MM.1S (cell line): ENCODE measurements around the gene SCUBE2.

ENCODE experiments used
- DNase-seq: peaks from one replicate; pipeline ENCODE4 v3.0.0-alpha.2; 2015
- H2AFZ ChIP-seq: fragments of 300-600 bp; sonication (generic); 2 replicates; pipeline ENCODE4 v1.6.0; 2016; ENCODE audit warnings: antibody characterized with exemption, low read length
- H3F3A ChIP-seq: fragments of 300-600 bp; sonication (generic); 2 replicates; pipeline ENCODE4 v1.6.1; 2016; ENCODE audit warnings: mild to moderate bottlenecking, antibody characterized with exemption, low read length, moderate library complexity, mixed read lengths; ENCODE audit not compliant: insufficient read depth
- H3K27ac ChIP-seq: fragments of 300-600 bp; sonication (generic); 2 replicates; pipeline ENCODE4 v1.5.1; 2016; ENCODE audit warnings: mild to moderate bottlenecking, low read length
- H3K27me3 ChIP-seq: fragments of 300-600 bp; sonication (generic); replicated peaks from 2 replicates; pipeline ENCODE4 v1.6.0; 2016; ENCODE audit warnings: low read length; ENCODE audit not compliant: insufficient read depth
- H3K36me3 ChIP-seq: fragments of 300-600 bp; sonication (generic); replicated peaks from 2 replicates; pipeline ENCODE4 v1.6.1; 2016; ENCODE audit warnings: mild to moderate bottlenecking, low read length, mixed read lengths; ENCODE audit not compliant: insufficient read depth
- H3K4me1 ChIP-seq: fragments of 300-600 bp; sonication (generic); 2 replicates; pipeline ENCODE4 v1.6.1; 2016; ENCODE audit warnings: low read length, mixed read lengths
- H3K4me2 ChIP-seq: fragments of 300-600 bp; sonication (generic); 2 replicates; pipeline ENCODE4 v1.6.0; 2016; ENCODE audit warnings: low read depth, low read length
- H3K4me3 ChIP-seq: fragments of 300-600 bp; sonication (generic); 2 replicates; pipeline ENCODE4 v1.5.1; 2016; ENCODE audit warnings: low read length, mixed read lengths
- H3K79me2 ChIP-seq: fragments of 300-600 bp; sonication (generic); 2 replicates; pipeline ENCODE4 v1.6.1; 2016; ENCODE audit warnings: mixed run types, low read length, mixed read lengths
- H3K9ac ChIP-seq: fragments of 300-600 bp; sonication (generic); 2 replicates; pipeline ENCODE4 v1.6.1; 2016; ENCODE audit warnings: low read length, mixed read lengths
- H3K9me2 ChIP-seq: fragments of 300-600 bp; sonication (generic); replicated peaks from 2 replicates; pipeline ENCODE4 v1.6.1; 2016; ENCODE audit warnings: mild to moderate bottlenecking, low read length, mixed read lengths; ENCODE audit not compliant: insufficient read depth
- H3K9me3 ChIP-seq: fragments of 300-600 bp; sonication (generic); replicated peaks from 2 replicates; pipeline ENCODE4 v1.6.1; 2016; ENCODE audit warnings: mild to moderate bottlenecking, low read length, mixed read lengths; ENCODE audit not compliant: insufficient read depth
- H4K20me1 ChIP-seq: fragments of 300-600 bp; sonication (generic); 2 replicates; pipeline ENCODE4 v1.6.1; 2016; ENCODE audit warnings: mild to moderate bottlenecking, low read length, moderate library complexity, mixed read lengths; ENCODE audit not compliant: insufficient read depth
- EZH2 ChIP-seq: fragments of 300-600 bp; sonication (generic); optimal IDR thresholded peaks from 2 replicates; pipeline ENCODE3; 2017; ENCODE audit warnings: low read depth, mild to moderate bottlenecking, antibody characterized with exemption, low read length, mixed read lengths
- EZH2phosphoT487 ChIP-seq: fragments of 300-600 bp; sonication (generic); IDR thresholded peaks from 2 replicates; pipeline ENCODE4 v1.6.1; 2018; ENCODE audit warnings: antibody characterized with exemption, low read length
- TF ChIP-seq, protein P1 (sequence below): fragments of 300-600 bp; sonication (generic); IDR thresholded peaks from 2 replicates; pipeline ENCODE4 v1.5.1; 2016; ENCODE audit warnings: antibody characterized with exemption, low read length, mixed read lengths

The SCUBE2 gene

DNA sequence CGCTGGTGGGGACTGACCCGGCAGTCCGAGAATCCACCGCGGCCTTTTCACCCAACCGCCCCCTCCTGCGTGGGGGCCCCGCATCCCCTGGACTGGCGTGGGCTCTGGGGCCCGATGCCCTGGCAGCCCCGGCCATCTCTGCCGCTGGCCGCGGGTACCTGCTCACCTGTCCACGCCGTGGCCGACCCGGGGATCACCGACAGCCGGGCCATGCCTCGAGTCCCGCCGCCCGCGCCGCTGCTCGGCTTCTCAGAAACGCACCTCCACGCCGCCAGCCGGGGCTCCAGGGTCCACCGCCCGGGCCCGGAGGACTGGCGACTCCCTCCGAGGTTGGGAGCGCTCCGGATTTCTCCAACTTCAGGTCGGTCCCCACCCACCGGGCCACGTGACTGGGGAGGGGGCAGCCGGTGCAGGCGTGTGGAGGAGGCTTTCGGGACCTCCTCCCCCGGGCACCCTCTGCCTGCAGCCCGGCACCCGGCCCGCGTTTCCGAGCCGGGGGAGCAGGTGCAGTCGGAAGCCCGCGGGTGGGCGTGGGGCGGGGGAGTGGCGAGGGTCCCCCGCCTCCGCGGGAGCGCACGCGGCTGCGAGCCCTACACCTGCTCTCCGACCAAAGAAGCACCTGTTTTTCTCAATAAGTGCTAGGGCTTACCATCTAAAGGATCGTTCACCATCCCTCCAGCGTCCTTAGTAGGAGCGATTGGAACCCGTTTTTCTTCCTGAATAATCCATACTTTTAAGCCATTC lies 87.0 kb downstream of the SCUBE2 start:
- Histone ChIP-seq H3K27me3 (peaks cover 9% of the 10 kb centered on the region; the same call in 1 of the 2 replicates), H3K36me3 (no peaks in the 10 kb centered on the region), H3K79me2 (no peaks in the 10 kb centered on the region), H3K9me2 (no peaks in the 10 kb centered on the region), H3K27ac (no peak overlapping the region), H2AFZ (no peak overlapping the region), H4K20me1 (no peaks in the 10 kb centered on the region), H3F3A (no peaks in the 10 kb centered on the region), H3K9me3 (no peaks in the 10 kb centered on the region), H3K9ac (no peak overlapping the region), H3K4me3 (no peak overlapping the region), H3K4me1 (no peaks in the 10 kb centered on the region), H3K4me2 (peak overlapping the region; percentile 73; the same call in 1 of the 2 replicates)
- TF ChIP-seq EZH2 (no peak), EZH2phosphoT487 (no peak)
- TF ChIP-seq, protein P1, sequence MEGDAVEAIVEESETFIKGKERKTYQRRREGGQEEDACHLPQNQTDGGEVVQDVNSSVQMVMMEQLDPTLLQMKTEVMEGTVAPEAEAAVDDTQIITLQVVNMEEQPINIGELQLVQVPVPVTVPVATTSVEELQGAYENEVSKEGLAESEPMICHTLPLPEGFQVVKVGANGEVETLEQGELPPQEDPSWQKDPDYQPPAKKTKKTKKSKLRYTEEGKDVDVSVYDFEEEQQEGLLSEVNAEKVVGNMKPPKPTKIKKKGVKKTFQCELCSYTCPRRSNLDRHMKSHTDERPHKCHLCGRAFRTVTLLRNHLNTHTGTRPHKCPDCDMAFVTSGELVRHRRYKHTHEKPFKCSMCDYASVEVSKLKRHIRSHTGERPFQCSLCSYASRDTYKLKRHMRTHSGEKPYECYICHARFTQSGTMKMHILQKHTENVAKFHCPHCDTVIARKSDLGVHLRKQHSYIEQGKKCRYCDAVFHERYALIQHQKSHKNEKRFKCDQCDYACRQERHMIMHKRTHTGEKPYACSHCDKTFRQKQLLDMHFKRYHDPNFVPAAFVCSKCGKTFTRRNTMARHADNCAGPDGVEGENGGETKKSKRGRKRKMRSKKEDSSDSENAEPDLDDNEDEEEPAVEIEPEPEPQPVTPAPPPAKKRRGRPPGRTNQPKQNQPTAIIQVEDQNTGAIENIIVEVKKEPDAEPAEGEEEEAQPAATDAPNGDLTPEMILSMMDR, result no peak
- no peak for DNase-seq

GRCh38 chr11:9003573-9004182 lies 87.7 kb downstream of the SCUBE2 start, which contains the start of gene NRIP3:
NRIP3 (minus strand) TSS chr11:9004001; CDS start chr11:9003935, 66 bp downstream.
- DNase-seq, result no peak
- H3K4me3 ChIP-seq, result peak within 1 kb of the TSS; percentile 36
- H3K27me3 ChIP-seq, result peaks cover 9% of the 10 kb centered on the region; the same call in 1 of the 2 replicates

GRCh38 chr11:9002920-9003572 lies 88.4 kb downstream of the SCUBE2 start:
- H3K4me1 ChIP-seq, result no peaks in the 10 kb centered on the region
- no peak overlapping the region for H3K9ac ChIP-seq
- DNase-seq, result no peak
- H2AFZ ChIP-seq, result 0 out of 2 replicates have a peak overlapping the region, but pooled peaks have one; percentile 22
- peaks cover 9% of the 10 kb centered on the region; the same call in 1 of the 2 replicates for H3K27me3 ChIP-seq
- H3K4me2 ChIP-seq, result peak overlapping the region; percentile 73; the same call in 1 of the 2 replicates
- TF ChIP-seq EZH2 (no peak), EZH2phosphoT487 (no peak)
- TF ChIP-seq, protein P1, result no peak
- no peaks in the 10 kb centered on the region for H3K9me3 ChIP-seq
- no peaks in the 10 kb centered on the region for H3F3A ChIP-seq
- no peaks in the 10 kb centered on the region for H3K36me3 ChIP-seq
- peak overlapping the region; percentile 36 for H3K4me3 ChIP-seq
- no peak overlapping the region for H3K27ac ChIP-seq
- no peaks in the 10 kb centered on the region for H3K9me2 ChIP-seq
- H3K79me2 ChIP-seq, result no peaks in the 10 kb centered on the region
- H4K20me1 ChIP-seq, result no peaks in the 10 kb centered on the region

More at GRCh38 chr11:9003573-9004182, 87.7 kb downstream of the SCUBE2 start, which contains the start of gene NRIP3:
- Histone ChIP-seq H3K4me2 (peak within 1 kb of the TSS; percentile 73), H3K9ac (no peak within 1 kb of the TSS), H3K79me2 (no peaks in the 10 kb centered on the region), H2AFZ (peak within 1 kb of the TSS; percentile 34; the same call in 1 of the 2 replicates), H3K36me3 (no peaks in the 10 kb centered on the region), H3K9me2 (no peaks in the 10 kb centered on the region), H4K20me1 (no peaks in the 10 kb centered on the region), H3F3A (no peaks in the 10 kb centered on the region), H3K9me3 (no peaks in the 10 kb centered on the region), H3K27ac (no peak within 1 kb of the TSS), H3K4me1 (no peaks in the 10 kb centered on the region)
- TF ChIP-seq EZH2, result no peak
- TF ChIP-seq EZH2phosphoT487, result no peak
- TF ChIP-seq, protein P1, result no peak
